Keratinocyte (primary cell): Measurements from ENCODE around the gene YY1. TPM values are rescaled to one million over a fixed set of nuclear protein-coding genes. Genes with fewer than 3 reads are reported as not detected.
A peak's percentile ranks its signal among the peaks of the same experiment; 100 is the strongest.
"Not testable (repeated sequence)": the region's sequence is repeated elsewhere in the genome, so short reads cannot be mapped to it uniquely, and the experiment has no call there.

ENCODE experiments used
- DNase-seq: peaks from one replicate; pipeline ENCODE4 v3.0.0-alpha.2; 2011; ENCODE audit warnings: low read depth, missing footprints, low spot score
- FAIRE-seq: peaks from 2 replicates; lab custom pipeline; 2011; peaks lifted over from hg19 to GRCh38; lab: Jason Lieb, UNC
- H2AFZ ChIP-seq: 2 replicates; pipeline ENCODE4 v1.6.0; 2012; ENCODE audit warnings: low read length, control low read depth, inconsistent platforms; ENCODE audit not compliant: control insufficient read depth
- H3K27ac ChIP-seq: 2 replicates; pipeline ENCODE4 v1.5.1; 2011; ENCODE audit warnings: low read length; ENCODE audit not compliant: control insufficient read depth, insufficient read depth
- H3K27me3 ChIP-seq: 3 replicates; pipeline ENCODE4 v1.6.0; 2011; ENCODE audit warnings: low read length; ENCODE audit not compliant: control insufficient read depth, insufficient read depth; ENCODE audit errors: extremely low read depth
- H3K36me3 ChIP-seq, 2 experiments: 2 replicates in 1 of 2; 3 replicates in 1 of 2; pipeline ENCODE4 v1.5.1; 2011; ENCODE audit warnings: low read length in 2 of 2, mild to moderate bottlenecking in 1 of 2; ENCODE audit not compliant: control insufficient read depth in 2 of 2, insufficient read depth in 2 of 2; ENCODE audit errors: extremely low read depth in 1 of 2
- H3K4me1 ChIP-seq: 3 replicates; pipeline ENCODE4 v1.5.1; 2011; ENCODE audit warnings: low read length; ENCODE audit not compliant: control insufficient read depth, insufficient read depth; ENCODE audit errors: extremely low read depth
- H3K4me2 ChIP-seq: 3 replicates; pipeline ENCODE4 v1.6.0; 2011; ENCODE audit warnings: low read depth, low read length; ENCODE audit not compliant: control insufficient read depth, insufficient read depth; ENCODE audit errors: extremely low read depth
- H3K4me3 ChIP-seq, 3 experiments: fragments of 200-600 bp in 1 of 3; sonication (generic) in 1 of 3; 2 replicates in 2 of 3; 3 replicates in 1 of 3; pipeline ENCODE4 v1.5.1; 2011 to 2016; ENCODE audit warnings: low read length in 3 of 3, mild to moderate bottlenecking in 3 of 3, control low read depth in 2 of 3, inconsistent platforms in 1 of 3, low read depth in 1 of 3, mixed read lengths in 1 of 3, mixed run types in 1 of 3, moderate library complexity in 1 of 3; ENCODE audit not compliant: control insufficient read depth in 2 of 3, insufficient read depth in 2 of 3; ENCODE audit errors: extremely low read depth in 1 of 3
- H3K79me2 ChIP-seq: 2 replicates; pipeline ENCODE4 v1.6.0; 2012; ENCODE audit warnings: low read length; ENCODE audit not compliant: control insufficient read depth, insufficient read depth
- H3K9ac ChIP-seq: 3 replicates; pipeline ENCODE4 v1.6.0; 2011; ENCODE audit warnings: low read length; ENCODE audit not compliant: control insufficient read depth, insufficient read depth; ENCODE audit errors: extremely low read depth
- H3K9me1 ChIP-seq: 3 replicates; pipeline ENCODE4 v1.6.0; 2011; ENCODE audit warnings: low read length; ENCODE audit not compliant: control insufficient read depth, insufficient read depth; ENCODE audit errors: extremely low read depth
- H3K9me3 ChIP-seq: 2 replicates; pipeline ENCODE4 v1.5.1; 2012; ENCODE audit warnings: low read depth, low read length; ENCODE audit not compliant: control insufficient read depth
- H4K20me1 ChIP-seq: 3 replicates; pipeline ENCODE4 v1.6.0; 2011; ENCODE audit warnings: low read length; ENCODE audit not compliant: control insufficient read depth, insufficient read depth; ENCODE audit errors: extremely low read depth
- CTCF ChIP-seq, 3 experiments: IDR thresholded peaks in 1 of 3; conservative IDR thresholded peaks in 1 of 3; optimal IDR thresholded peaks in 1 of 3; 2 replicates in 2 of 3; 3 replicates in 1 of 3; pipeline versions ENCODE3 to v1.5.1; 2011; ENCODE audit warnings: low read length in 3 of 3, mild to moderate bottlenecking in 3 of 3, moderate library complexity in 2 of 3, control low read depth in 1 of 3, inconsistent platforms in 1 of 3; ENCODE audit not compliant: insufficient read depth in 2 of 3; ENCODE audit errors: extremely low read depth in 1 of 3
- EZH2 ChIP-seq: IDR thresholded peaks from one replicate; pipeline ENCODE4 v1.6.1; 2012; ENCODE audit warnings: inconsistent platforms, mild to moderate bottlenecking, low read length, moderate library complexity
- dilution Hi-C: fragments of 300-500 bp; cut with MboI; formaldehyde crosslinking; loops from one replicate; pipeline ENCODE4 v1.7.0; 2020; ENCODE audit warnings: low sequenced_read_pairs; ENCODE audit not compliant: extremely low pct_ligation_motif_present
- polyA plus RNA-seq, 5 experiments: library from polyadenylated mRNA; depleted of rRNA in 3 of 5; stranded (reverse) in 3 of 5; stranded (forward) in 1 of 5; unstranded in 1 of 5; fragments of >200 nt; gene quantifications; 1 replicate in 1 of 5; 2 replicates in 3 of 5; 3 replicates in 1 of 5; pipeline versions ENCODE4 v1.2.1 to v1.2.3, GENCODE V29; 2011 to 2012; ENCODE audit warnings: missing spikeins in 2 of 5, low read depth in 1 of 5, low replicate concordance in 1 of 5

Gene YY1
- polyA plus RNA-seq, 1 donor (not counting 4 experiments of a cell fraction or from before 2014, with no cell fraction given): 65.6 TPM

- H3K27me3 ChIP-seq: no peaks in the 10 kb centered on the region
- H3K4me2 ChIP-seq: peak overlapping the region; percentile 92
- TF ChIP-seq EZH2: no peak
- no peak for TF ChIP-seq CTCF (optimal IDR thresholded peaks at IDR 0.05 in 1 of 3, IDR thresholded peaks at IDR 0.05 in 1 of 3, conservative IDR thresholded peaks at IDR 0.05 in 1 of 3; ENCODE audit: extremely low read depth in 1 of 3, insufficient read depth in 2 of 3, low read length in 3 of 3)
- no peak overlapping the region for H3K27ac ChIP-seq
- H2AFZ ChIP-seq: peak overlapping the region; percentile 71
- H3K9ac ChIP-seq: peak overlapping the region; percentile 68
- no peaks in the 10 kb centered on the region for H3K9me3 ChIP-seq
- FAIRE-seq (no peak), DNase-seq (no peak)
- peaks cover 11% of the 10 kb centered on the region for H3K4me1 ChIP-seq
- no peaks in the 10 kb centered on the region for H4K20me1 ChIP-seq
- no peaks in the 10 kb centered on the region for H3K36me3 ChIP-seq
- peaks cover 8% of the 10 kb centered on the region for H3K79me2 ChIP-seq
- no peaks in the 10 kb centered on the region for H3K9me1 ChIP-seq
- H3K4me3 ChIP-seq: peak overlapping the region; percentile 65 to 75 (median 69)
- dilution Hi-C loops: no loop called here
Observed at GRCh38 chr14:100306998-100307765, 68.2 kb downstream of the YY1 start.

- Histone ChIP-seq H3K9ac (no peak overlapping the region), H3K4me3 (no peak overlapping the region), H3K79me2 (peaks cover 8% of the 10 kb centered on the region), H2AFZ (no peak overlapping the region), H3K27me3 (no peaks in the 10 kb centered on the region), H3K4me2 (peak overlapping the region; percentile 92), H3K27ac (no peak overlapping the region), H4K20me1 (no peaks in the 10 kb centered on the region), H3K9me3 (no peaks in the 10 kb centered on the region), H3K4me1 (peaks cover 11% of the 10 kb centered on the region), H3K9me1 (no peaks in the 10 kb centered on the region), H3K36me3 (no peaks in the 10 kb centered on the region)
- TF ChIP-seq CTCF (optimal IDR thresholded peaks at IDR 0.05 in 1 of 3, IDR thresholded peaks at IDR 0.05 in 1 of 3, conservative IDR thresholded peaks at IDR 0.05 in 1 of 3; ENCODE audit: extremely low read depth in 1 of 3, insufficient read depth in 2 of 3, low read length in 3 of 3) (peak in 2 of 3 experiments; percentile 9 to 40), EZH2 (no peak)
- dilution Hi-C loops: no loop called here
- DNase-seq: no peak
- FAIRE-seq: no peak
Observed at GRCh38 chr14:100307766-100308426, 69.0 kb downstream of the YY1 start.

GRCh38 chr14:100308427-100308792 lies 69.5 kb downstream of the YY1 start:
- H3K4me2 ChIP-seq, H3K9ac ChIP-seq, H3K4me3 ChIP-seq, H3K9me1 ChIP-seq, H3K27me3 ChIP-seq, dilution Hi-C loops, H3K27ac ChIP-seq, H4K20me1 ChIP-seq, DNase-seq, FAIRE-seq, H3K9me3 ChIP-seq, H3K79me2 ChIP-seq, H3K36me3 ChIP-seq, H2AFZ ChIP-seq: not testable (repeated sequence)
- peaks cover 11% of the 10 kb centered on the region for H3K4me1 ChIP-seq
